ENCODE data around the gene PPT1. TPM values are rescaled to one million over a fixed set of nuclear protein-coding genes. Genes with fewer than 3 reads are reported as not detected.

PPT1 gene
- total and polyA plus RNA-seq, 2 of the 4 experiments (the other 2 are of a cell fraction) = 22.7 to 55.4 TPM

DNA sequence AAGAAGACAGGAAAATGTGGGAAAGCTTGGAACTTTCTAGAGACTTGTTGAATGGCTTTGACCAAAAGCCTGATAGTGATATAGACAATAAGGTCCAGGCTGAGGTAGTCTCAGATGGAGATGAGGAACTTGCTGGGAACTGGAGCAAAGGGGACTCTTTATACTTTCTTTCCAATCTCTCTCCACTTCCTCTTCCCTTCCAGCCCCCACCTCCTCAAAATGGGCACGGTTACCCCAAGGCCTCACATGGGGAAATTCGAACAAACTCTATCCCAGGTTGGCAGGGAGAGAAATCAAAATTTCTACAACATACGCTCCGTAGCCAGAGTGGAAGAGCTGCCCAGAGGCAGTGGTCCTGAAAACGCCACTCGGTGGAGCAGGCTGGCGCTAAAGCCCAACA lies 15.2 kb downstream of the PPT1 start:
- BruUV-seq (replicated peaks) = no TSS peak
- intact Hi-C loops (cut with micrococcal nuclease) (no loop called here), dilution Hi-C loops (cut with HindIII; ENCODE audit: low sequenced_read_pairs, unreplicated experiment) (no loop called here), in situ Hi-C loops (cut with MboI; ENCODE audit: low sequenced_read_pairs) (loop anchor here (5.0 kb wide), 1 partner anchor 255 kb away; no protein-coding TSS in a partner anchor)
- no peak overlapping the region for H2AFZ ChIP-seq (replicated peaks; ENCODE audit: low read length, poor library complexity)
- no peak overlapping the region for H3K27ac ChIP-seq (ENCODE audit: insufficient read depth, low read length)
- DNase-seq (no peak), ATAC-seq (ENCODE audit: low read depth) (no peak)
- no CpG with 5 or more reads among the region's 7 CpGs for WGBS, 2 experiments (ENCODE audit: extremely low coverage in 2 of 2, insufficient read length in 1 of 2)
- no peak overlapping the region for H3K4me3 ChIP-seq (ENCODE audit: insufficient read depth, low read depth, low read length)
- H3K56ac ChIP-seq (ENCODE audit: extremely low read depth, insufficient read depth, low read length) = no peak overlapping the region
- H3K23ac ChIP-seq (ENCODE audit: low read depth, low read length) = no peak overlapping the region
- no peaks in the 10 kb centered on the region for H3K9me1 ChIP-seq (ENCODE audit: insufficient read depth, low read length)
- no peak overlapping the region for H3K14ac ChIP-seq (replicated peaks; ENCODE audit: low read depth, low read length)
- no peak overlapping the region for H2BK5ac ChIP-seq (ENCODE audit: low read depth, low read length, poor library complexity, severe bottlenecking)
- H2BK120ac ChIP-seq (ENCODE audit: low read depth, low read length) = no peak overlapping the region
- H3K18ac ChIP-seq (ENCODE audit: low read depth, low read length) = no peak overlapping the region
- no peaks in the 10 kb centered on the region for H3K27me3 ChIP-seq (ENCODE audit: control insufficient read depth, insufficient read depth, low read length)
- H2AK5ac ChIP-seq (ENCODE audit: low read depth, low read length) = no peak overlapping the region
- no peak overlapping the region for H2BK20ac ChIP-seq (ENCODE audit: low read depth, low read length)
- peaks cover 0 to 5% of the 10 kb centered on the region in 2 experiments; a peak in 1 of 4 replicates for H3K79me1 ChIP-seq (ENCODE audit: low read depth in 1 of 2, low read length in 2 of 2)
- H2AK9ac ChIP-seq (replicated peaks; ENCODE audit: low read depth, low read length, poor library complexity) = no peak overlapping the region
- no peak overlapping the region for H3K4me2 ChIP-seq (ENCODE audit: low read depth, low read length)
- H4K91ac ChIP-seq (ENCODE audit: insufficient read depth, low read depth, low read length) = no peak overlapping the region
- no peak overlapping the region for H4K5ac ChIP-seq (ENCODE audit: low read depth, low read length)
- H4K20me1 ChIP-seq (ENCODE audit: insufficient read depth, low read length) = peaks cover 7% of the 10 kb centered on the region
- H4K8ac ChIP-seq (ENCODE audit: low read depth in 2 of 2, low read length in 2 of 2) = no peak overlapping the region
- H3K9me3 ChIP-seq (ENCODE audit: control insufficient read depth, insufficient read depth, low read length) = no peaks in the 10 kb centered on the region
- POLR2A ChIA-PET (ENCODE audit: unreplicated experiment) = interaction anchor here (0.6 kb wide), 1 partner anchor 233 kb away, joined by 3 read pairs; no protein-coding TSS in a partner anchor
- H3K4ac ChIP-seq (ENCODE audit: low read depth, low read length) = no peak overlapping the region
- TF ChIP-seq NFE2L2 (IDR thresholded peaks at IDR 0.05; ENCODE audit: low read depth, low read length) (no peak), BHLHE40 (IDR thresholded peaks at IDR 0.05; ENCODE audit: low read depth, low read length) (no peak), CHD1 (IDR thresholded peaks at IDR 0.05; ENCODE audit: low read depth, low read length) (no peak), MXI1 (IDR thresholded peaks at IDR 0.05; ENCODE audit: borderline replicate concordance, low read depth, low read length) (no peak), RFX5 (IDR thresholded peaks at IDR 0.05; ENCODE audit: low read depth, low read length) (no peak), MAZ (IDR thresholded peaks at IDR 0.05; ENCODE audit: borderline replicate concordance, low read depth, low read length) (no peak), MAFK (IDR thresholded peaks at IDR 0.05; ENCODE audit: low read depth, low read length) (no peak), POLR2A (IDR thresholded peaks at IDR 0.05; ENCODE audit: low read depth, low read length) (no peak), FOS (IDR thresholded peaks at IDR 0.05; ENCODE audit: low read depth, low read length) (no peak), CEBPB (IDR thresholded peaks at IDR 0.05; ENCODE audit: low read depth, low read length) (no peak), RAD21 (IDR thresholded peaks at IDR 0.05; ENCODE audit: low read length) (no peak), SMC3 (IDR thresholded peaks at IDR 0.05; ENCODE audit: low read depth, low read length) (no peak), RCOR1 (IDR thresholded peaks at IDR 0.05; ENCODE audit: insufficient replicate concordance, low read length) (no peak)
- TF ChIP-seq, protein P1, sequence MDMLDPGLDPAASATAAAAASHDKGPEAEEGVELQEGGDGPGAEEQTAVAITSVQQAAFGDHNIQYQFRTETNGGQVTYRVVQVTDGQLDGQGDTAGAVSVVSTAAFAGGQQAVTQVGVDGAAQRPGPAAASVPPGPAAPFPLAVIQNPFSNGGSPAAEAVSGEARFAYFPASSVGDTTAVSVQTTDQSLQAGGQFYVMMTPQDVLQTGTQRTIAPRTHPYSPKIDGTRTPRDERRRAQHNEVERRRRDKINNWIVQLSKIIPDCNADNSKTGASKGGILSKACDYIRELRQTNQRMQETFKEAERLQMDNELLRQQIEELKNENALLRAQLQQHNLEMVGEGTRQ (IDR thresholded peaks at IDR 0.05; ENCODE audit: low read depth, low read length) = no peak
- TF ChIP-seq, protein P2, sequence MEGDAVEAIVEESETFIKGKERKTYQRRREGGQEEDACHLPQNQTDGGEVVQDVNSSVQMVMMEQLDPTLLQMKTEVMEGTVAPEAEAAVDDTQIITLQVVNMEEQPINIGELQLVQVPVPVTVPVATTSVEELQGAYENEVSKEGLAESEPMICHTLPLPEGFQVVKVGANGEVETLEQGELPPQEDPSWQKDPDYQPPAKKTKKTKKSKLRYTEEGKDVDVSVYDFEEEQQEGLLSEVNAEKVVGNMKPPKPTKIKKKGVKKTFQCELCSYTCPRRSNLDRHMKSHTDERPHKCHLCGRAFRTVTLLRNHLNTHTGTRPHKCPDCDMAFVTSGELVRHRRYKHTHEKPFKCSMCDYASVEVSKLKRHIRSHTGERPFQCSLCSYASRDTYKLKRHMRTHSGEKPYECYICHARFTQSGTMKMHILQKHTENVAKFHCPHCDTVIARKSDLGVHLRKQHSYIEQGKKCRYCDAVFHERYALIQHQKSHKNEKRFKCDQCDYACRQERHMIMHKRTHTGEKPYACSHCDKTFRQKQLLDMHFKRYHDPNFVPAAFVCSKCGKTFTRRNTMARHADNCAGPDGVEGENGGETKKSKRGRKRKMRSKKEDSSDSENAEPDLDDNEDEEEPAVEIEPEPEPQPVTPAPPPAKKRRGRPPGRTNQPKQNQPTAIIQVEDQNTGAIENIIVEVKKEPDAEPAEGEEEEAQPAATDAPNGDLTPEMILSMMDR (conservative IDR thresholded peaks at IDR 0.05; ENCODE audit: low read depth, low read length) = no peak
- TF ChIP-seq, protein P3, sequence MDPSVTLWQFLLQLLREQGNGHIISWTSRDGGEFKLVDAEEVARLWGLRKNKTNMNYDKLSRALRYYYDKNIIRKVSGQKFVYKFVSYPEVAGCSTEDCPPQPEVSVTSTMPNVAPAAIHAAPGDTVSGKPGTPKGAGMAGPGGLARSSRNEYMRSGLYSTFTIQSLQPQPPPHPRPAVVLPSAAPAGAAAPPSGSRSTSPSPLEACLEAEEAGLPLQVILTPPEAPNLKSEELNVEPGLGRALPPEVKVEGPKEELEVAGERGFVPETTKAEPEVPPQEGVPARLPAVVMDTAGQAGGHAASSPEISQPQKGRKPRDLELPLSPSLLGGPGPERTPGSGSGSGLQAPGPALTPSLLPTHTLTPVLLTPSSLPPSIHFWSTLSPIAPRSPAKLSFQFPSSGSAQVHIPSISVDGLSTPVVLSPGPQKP (IDR thresholded peaks at IDR 0.05; ENCODE audit: borderline replicate concordance, low read depth, low read length) = no peak
- H3K36me3 ChIP-seq (ENCODE audit: control insufficient read depth, insufficient read depth, low read length) = peaks cover 9% of the 10 kb centered on the region
- CTCF ChIA-PET = no interaction called here
- peaks cover 2% of the 10 kb centered on the region for H3K4me1 ChIP-seq (ENCODE audit: control insufficient read depth, insufficient read depth, low read length)
- H3K9ac ChIP-seq (ENCODE audit: low read depth, low read length) = no peak overlapping the region
- no peak overlapping the region for H2BK15ac ChIP-seq (ENCODE audit: low read depth, low read length)
